GM13977 (cell line): ENCODE measurements around the gene PLCG2.
"Not testable (repeated sequence)": the region's sequence is repeated elsewhere in the genome, so short reads cannot be mapped to it uniquely, and the experiment has no call there.

Experiments used
- DNase-seq: peaks from one replicate; pipeline ENCODE4 v3.0.0; 2012; ENCODE audit warnings: low spot score
- in situ Hi-C: fragments of 300-500 bp; cut with MboI; formaldehyde crosslinking; loops from one replicate; pipeline ENCODE4 v1.12.0; 2022; ENCODE audit warnings: low sequenced_read_pairs, low pct_unique_long_range_greater_than_20kb, mixed read lengths, inconsistent platforms; ENCODE audit not compliant: unreplicated experiment
- TF ChIP-seq, protein P1 (sequence below): IDR thresholded peaks from 2 replicates; pipeline ENCODE4 v1.5.1; 2012; ENCODE audit warnings: mild to moderate bottlenecking, control low read depth; ENCODE audit not compliant: insufficient read depth; ENCODE audit errors: extremely low read depth, missing control alignments

The PLCG2 gene

DNA sequence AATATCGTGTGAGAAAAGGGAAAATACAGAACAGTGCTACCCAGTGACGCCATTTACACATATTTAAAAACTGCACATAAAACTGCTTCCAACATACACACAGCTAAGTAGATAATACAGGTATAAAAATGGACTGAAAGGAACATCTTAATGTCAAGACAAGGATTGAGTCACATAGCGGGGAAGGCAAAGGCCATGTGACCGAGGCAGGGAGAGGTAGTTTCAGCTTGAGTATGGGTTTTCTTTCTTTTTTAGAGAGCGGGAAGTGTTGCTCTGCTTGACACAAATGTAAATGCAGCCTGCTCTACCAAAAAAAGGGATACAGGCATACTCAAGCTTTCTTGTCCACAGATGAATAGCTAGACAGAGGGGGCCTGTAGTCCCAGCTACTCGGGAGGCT lies 185.7 kb downstream of the PLCG2 start:
- TF ChIP-seq, protein P1, sequence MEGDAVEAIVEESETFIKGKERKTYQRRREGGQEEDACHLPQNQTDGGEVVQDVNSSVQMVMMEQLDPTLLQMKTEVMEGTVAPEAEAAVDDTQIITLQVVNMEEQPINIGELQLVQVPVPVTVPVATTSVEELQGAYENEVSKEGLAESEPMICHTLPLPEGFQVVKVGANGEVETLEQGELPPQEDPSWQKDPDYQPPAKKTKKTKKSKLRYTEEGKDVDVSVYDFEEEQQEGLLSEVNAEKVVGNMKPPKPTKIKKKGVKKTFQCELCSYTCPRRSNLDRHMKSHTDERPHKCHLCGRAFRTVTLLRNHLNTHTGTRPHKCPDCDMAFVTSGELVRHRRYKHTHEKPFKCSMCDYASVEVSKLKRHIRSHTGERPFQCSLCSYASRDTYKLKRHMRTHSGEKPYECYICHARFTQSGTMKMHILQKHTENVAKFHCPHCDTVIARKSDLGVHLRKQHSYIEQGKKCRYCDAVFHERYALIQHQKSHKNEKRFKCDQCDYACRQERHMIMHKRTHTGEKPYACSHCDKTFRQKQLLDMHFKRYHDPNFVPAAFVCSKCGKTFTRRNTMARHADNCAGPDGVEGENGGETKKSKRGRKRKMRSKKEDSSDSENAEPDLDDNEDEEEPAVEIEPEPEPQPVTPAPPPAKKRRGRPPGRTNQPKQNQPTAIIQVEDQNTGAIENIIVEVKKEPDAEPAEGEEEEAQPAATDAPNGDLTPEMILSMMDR = no peak

GRCh38 chr16:81967358-81967757 lies 188.3 kb downstream of the PLCG2 start:
- TF ChIP-seq, protein P1 = no peak
- DNase-seq = no peak
- in situ Hi-C loops = no loop called here

More for the DNA sequence above, 185.7 kb downstream of the PLCG2 start:
- in situ Hi-C loops = no loop called here
- no peak for DNase-seq

DNA sequence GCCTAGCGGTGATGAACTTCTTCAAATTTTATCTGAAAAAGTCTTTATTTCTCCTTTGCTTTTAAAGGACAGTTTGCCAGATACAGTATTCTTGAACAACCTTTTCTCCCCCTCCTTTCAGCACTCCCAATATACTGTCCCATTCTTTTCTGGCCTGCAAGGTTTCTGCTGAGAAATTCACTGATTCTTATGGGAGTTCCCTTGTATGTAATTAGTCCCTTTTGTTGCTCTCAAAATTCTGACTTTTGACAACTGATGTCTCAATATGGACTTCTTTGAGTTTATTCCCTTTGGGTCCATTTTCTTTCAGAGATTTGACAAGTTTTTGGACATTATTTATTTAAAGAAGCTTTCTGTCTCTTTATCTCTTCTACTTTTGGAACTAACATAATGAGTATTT lies 192.8 kb downstream of the PLCG2 start:
- TF ChIP-seq, protein P1 = no peak
- in situ Hi-C loops = no loop called here
- no peak for DNase-seq

DNA sequence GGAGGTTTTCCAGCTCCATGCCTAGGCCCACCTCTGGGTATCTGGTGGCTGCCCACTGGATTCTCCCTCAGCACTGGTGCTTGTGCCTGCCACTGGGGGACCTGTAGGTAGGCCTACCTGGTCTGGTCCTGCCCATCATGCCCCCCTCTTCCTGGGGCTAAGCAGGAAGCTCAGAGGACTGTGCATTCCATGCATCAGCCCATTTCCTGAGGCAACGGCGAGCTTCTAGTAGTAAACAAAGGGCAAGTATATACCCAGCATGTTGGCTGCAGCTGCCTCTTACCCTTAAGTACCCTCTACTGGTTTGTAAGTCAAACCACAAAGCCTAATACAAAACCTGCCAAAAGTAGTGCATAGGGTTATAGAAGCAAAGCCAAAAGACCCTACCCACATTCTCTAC lies 194.6 kb downstream of the PLCG2 start:
- DNase-seq = no peak
- in situ Hi-C loops = no loop called here
- TF ChIP-seq, protein P1 = no peak

- TF ChIP-seq, protein P1 = no peak
- DNase-seq = no peak
- in situ Hi-C loops = no loop called here
Observed at GRCh38 chr16:81975637-81976036, 196.5 kb downstream of the PLCG2 start.

GRCh38 chr16:81977335-81977942 lies 198.3 kb downstream of the PLCG2 start:
- in situ Hi-C loops = not testable (repeated sequence)

DNA sequence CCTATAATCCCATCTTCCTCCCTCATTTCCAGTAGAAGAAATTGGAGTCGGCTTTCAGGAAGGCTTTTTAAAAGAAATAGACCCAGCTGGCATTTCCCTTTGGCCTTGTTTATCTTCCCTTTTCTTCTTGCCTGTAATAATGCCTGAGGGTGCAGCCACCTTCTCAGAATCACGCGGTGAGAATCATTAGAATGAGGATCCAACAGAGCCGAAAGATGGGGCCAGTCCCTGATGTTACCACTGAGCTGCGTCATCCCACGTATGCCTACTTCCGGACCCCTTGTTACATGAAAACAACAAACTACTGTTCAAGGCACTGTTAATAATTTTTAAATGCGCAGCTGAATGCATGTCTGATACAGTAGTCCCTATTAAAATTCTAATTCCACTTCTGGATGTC lies 208.0 kb downstream of the PLCG2 start:
- DNase-seq = no peak
- in situ Hi-C loops = no loop called here
- TF ChIP-seq, protein P1 = no peak

More at GRCh38 chr16:81977335-81977942, 198.3 kb downstream of the PLCG2 start:
- not testable (repeated sequence) for DNase-seq
